ENCODE results near the gene MRPL12.
"Not testable (repeated sequence)": the region's sequence is repeated elsewhere in the genome, so short reads cannot be mapped to it uniquely, and the experiment has no call there.

MRPL12 gene

GRCh38 chr17:81722184-81723120, 19.3 kb downstream of the MRPL12 start:
- no peak for DNase-seq (ENCODE audit: low spot score in 2 of 2)
- Histone ChIP-seq H3K4me3 (no peak overlapping the region), H3K27me3 (ENCODE audit: low read depth) (no peaks in the 10 kb centered on the region), H3K9me3 (no peaks in the 10 kb centered on the region), H3K36me3 (replicated peaks) (peaks cover 17% of the 10 kb centered on the region), H3K4me1 (no peaks in the 10 kb centered on the region)
- in situ Hi-C loops (cut with MboI; ENCODE audit: low sequenced_read_pairs): no loop called here

GRCh38 chr17:81723651-81724209, 20.6 kb downstream of the MRPL12 start:
- H3K27me3 ChIP-seq (ENCODE audit: low read depth): no peaks in the 10 kb centered on the region
- no peak overlapping the region for H3K4me3 ChIP-seq
- no peaks in the 10 kb centered on the region for H3K4me1 ChIP-seq
- peaks cover 5% of the 10 kb centered on the region; the same call in 1 of the 2 replicates for H3K36me3 ChIP-seq (replicated peaks)
- H3K9me3 ChIP-seq: no peaks in the 10 kb centered on the region
- no peak for DNase-seq (ENCODE audit: low spot score in 2 of 2)
- in situ Hi-C loops (cut with MboI; ENCODE audit: low sequenced_read_pairs): no loop called here

DNA sequence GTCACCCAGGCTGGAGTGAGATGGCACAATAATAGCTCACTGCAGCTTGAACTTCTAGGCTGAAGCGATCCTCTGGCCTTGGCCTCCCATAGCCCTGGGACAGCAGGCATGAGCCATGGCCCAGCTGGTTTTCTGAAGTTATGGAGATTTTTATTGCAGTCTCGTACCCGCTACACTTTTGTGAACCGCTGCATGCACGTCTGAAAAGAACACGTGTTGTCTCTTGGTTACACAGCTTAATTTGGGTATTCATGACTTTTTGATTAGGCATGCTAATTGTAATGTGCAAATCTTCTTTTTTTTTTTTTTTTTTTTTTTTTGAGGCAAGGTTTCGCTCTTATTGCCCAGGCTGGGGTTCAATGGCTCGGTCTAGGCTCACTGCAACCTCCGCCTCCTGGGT, 22.3 kb downstream of the MRPL12 start:
- Histone ChIP-seq H3K27me3 (ENCODE audit: low read depth) (no peaks in the 10 kb centered on the region), H3K4me1 (no peaks in the 10 kb centered on the region), H3K36me3 (replicated peaks) (no peaks in the 10 kb centered on the region), H3K4me3 (no peak overlapping the region), H3K9me3 (no peaks in the 10 kb centered on the region)
- DNase-seq (ENCODE audit: low spot score in 2 of 2): no peak
- in situ Hi-C loops (cut with MboI; ENCODE audit: low sequenced_read_pairs): no loop called here

- DNase-seq (ENCODE audit: low spot score in 2 of 2): no peak
- H3K9me3 ChIP-seq: no peaks in the 10 kb centered on the region
- in situ Hi-C loops (cut with MboI; ENCODE audit: low sequenced_read_pairs): no loop called here
Measured at GRCh38 chr17:81726004-81726403, 22.8 kb downstream of the MRPL12 start.

GRCh38 chr17:81727324-81728031, 24.3 kb downstream of the MRPL12 start:
- Histone ChIP-seq H3K36me3 (replicated peaks) (no peaks in the 10 kb centered on the region), H3K4me1 (peaks cover 4% of the 10 kb centered on the region), H3K27me3 (ENCODE audit: low read depth) (no peaks in the 10 kb centered on the region), H3K4me3 (no peak overlapping the region), H3K9me3 (no peaks in the 10 kb centered on the region)
- DNase-seq (ENCODE audit: low spot score in 2 of 2): no peak
- in situ Hi-C loops (cut with MboI; ENCODE audit: low sequenced_read_pairs): no loop called here

More at GRCh38 chr17:81726004-81726403, 22.8 kb downstream of the MRPL12 start:
- no peaks in the 10 kb centered on the region for H3K36me3 ChIP-seq (replicated peaks)
- H3K27me3 ChIP-seq (ENCODE audit: low read depth): no peaks in the 10 kb centered on the region
- no peaks in the 10 kb centered on the region for H3K4me1 ChIP-seq
- H3K4me3 ChIP-seq: no peak overlapping the region

DNA sequence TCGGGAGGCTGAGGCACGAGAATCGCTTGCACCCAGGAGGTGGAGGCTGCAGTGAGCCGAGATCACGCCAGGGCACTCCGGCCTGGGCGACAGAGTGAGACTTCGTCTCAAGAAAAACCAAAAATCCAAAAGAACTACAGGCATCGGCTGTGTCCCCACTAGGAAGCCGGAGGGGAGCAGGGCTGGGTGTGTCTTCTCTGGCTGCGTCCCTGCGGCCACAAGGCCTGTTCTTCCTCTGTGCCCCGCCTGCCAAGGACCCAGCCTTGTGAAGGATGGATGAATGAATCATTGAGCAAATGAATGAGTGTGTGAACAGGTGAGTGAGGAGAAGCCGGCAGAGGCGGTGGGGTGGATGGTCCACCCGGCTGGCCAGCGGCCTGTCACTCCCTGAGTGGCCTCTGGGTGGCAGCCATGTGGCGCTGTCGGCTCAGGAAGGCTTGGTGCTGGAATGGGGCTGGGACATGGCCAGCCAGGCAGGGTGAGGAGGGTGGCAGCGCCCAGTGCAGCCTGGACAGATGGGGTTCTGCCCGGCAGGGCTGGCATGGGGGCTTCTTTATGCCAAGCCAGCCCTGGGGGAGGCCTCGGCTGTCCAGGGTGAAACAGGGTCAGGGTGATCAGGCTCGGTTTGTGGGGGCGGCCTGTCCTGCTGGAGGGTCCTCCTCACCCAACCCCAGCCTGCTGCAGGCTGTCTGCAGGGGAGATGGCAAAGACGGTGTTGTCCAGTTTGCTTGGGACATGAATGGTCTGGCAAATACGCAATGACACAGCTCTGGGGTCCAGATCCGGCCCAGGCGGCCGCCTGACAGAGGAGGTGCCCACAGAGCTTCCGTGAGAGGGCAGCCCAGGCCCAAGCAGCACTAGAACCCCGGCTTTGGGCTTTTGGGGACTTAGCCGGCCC, 30.6 kb downstream of the MRPL12 start:
- Histone ChIP-seq H3K27me3 (ENCODE audit: low read depth) (peaks cover 9% of the 10 kb centered on the region), H3K4me1 (peaks cover 6% of the 10 kb centered on the region), H3K36me3 (replicated peaks) (no peaks in the 10 kb centered on the region), H3K4me3 (no peak overlapping the region), H3K9me3 (no peaks in the 10 kb centered on the region)
- peak; percentile 64 to 86 for DNase-seq (ENCODE audit: low spot score in 2 of 2)
- in situ Hi-C loops (cut with MboI; ENCODE audit: low sequenced_read_pairs): no loop called here

GRCh38 chr17:81734405-81735263, 31.5 kb downstream of the MRPL12 start:
- no peaks in the 10 kb centered on the region for H3K9me3 ChIP-seq
- no peak for DNase-seq (ENCODE audit: low spot score in 2 of 2)
- in situ Hi-C loops (cut with MboI; ENCODE audit: low sequenced_read_pairs): no loop called here
- no peaks in the 10 kb centered on the region for H3K36me3 ChIP-seq (replicated peaks)
- H3K4me3 ChIP-seq: no peak overlapping the region
- peaks cover 6% of the 10 kb centered on the region for H3K4me1 ChIP-seq
- H3K27me3 ChIP-seq (ENCODE audit: low read depth): peaks cover 9% of the 10 kb centered on the region

- Histone ChIP-seq H3K27me3 (ENCODE audit: low read depth) (peaks cover 9% of the 10 kb centered on the region), H3K9me3 (no peaks in the 10 kb centered on the region), H3K4me3 (no peak overlapping the region), H3K36me3 (replicated peaks) (no peaks in the 10 kb centered on the region), H3K4me1 (peaks cover 6% of the 10 kb centered on the region)
- in situ Hi-C loops (cut with MboI; ENCODE audit: low sequenced_read_pairs): no loop called here
- DNase-seq (ENCODE audit: low spot score in 2 of 2): no peak
Measured at GRCh38 chr17:81735264-81736102, 32.3 kb downstream of the MRPL12 start.

DNA sequence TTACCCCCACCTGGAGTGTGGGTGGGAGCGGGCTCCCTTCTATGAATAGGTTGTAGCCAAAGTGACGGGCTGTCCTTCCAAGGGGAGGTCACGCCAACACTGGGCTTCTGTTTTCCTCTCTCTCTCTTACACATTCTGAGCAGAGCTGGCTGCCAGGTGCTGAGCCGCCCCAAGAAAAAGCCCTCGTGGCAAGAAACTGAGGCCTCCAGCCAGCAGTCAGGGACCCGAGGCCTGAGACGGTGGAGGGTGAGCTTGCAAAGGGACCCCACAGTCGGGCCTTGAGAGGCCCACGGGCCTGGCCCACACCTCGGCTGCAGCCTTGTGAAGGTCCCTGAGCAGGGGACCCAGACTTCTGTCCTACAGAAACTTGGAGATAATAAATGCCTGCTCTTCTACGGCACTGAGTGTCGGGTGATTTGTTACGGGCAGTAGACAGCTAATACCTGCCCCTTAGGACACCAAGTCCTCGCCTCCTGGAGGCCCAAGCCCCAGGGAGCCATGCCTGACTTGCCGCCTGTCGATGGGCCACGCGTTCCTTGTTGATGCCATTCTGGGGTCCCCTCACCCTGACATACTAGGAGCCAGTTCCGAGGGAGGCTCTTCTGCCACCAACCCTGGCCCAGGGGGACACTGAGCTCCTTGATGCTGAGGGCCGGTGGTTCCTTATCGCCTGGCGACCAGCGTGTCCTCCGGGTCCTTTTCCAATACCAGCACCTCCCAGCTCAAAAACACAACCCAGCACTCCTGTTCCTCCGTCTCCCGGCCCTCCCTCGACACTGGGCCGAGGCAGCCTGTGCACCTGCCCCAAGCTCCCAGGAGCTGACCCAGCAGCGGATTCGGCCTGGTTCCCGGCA, 35.0 kb downstream of the MRPL12 start:
- H3K4me3 ChIP-seq: no peak overlapping the region
- peaks cover 9% of the 10 kb centered on the region for H3K27me3 ChIP-seq (ENCODE audit: low read depth)
- peaks cover 2% of the 10 kb centered on the region; the same call in 1 of the 2 replicates for H3K4me1 ChIP-seq
- no peaks in the 10 kb centered on the region for H3K36me3 ChIP-seq (replicated peaks)
- H3K9me3 ChIP-seq: no peaks in the 10 kb centered on the region
- no peak for DNase-seq (ENCODE audit: low spot score in 2 of 2)
- in situ Hi-C loops (cut with MboI; ENCODE audit: low sequenced_read_pairs): no loop called here

DNA sequence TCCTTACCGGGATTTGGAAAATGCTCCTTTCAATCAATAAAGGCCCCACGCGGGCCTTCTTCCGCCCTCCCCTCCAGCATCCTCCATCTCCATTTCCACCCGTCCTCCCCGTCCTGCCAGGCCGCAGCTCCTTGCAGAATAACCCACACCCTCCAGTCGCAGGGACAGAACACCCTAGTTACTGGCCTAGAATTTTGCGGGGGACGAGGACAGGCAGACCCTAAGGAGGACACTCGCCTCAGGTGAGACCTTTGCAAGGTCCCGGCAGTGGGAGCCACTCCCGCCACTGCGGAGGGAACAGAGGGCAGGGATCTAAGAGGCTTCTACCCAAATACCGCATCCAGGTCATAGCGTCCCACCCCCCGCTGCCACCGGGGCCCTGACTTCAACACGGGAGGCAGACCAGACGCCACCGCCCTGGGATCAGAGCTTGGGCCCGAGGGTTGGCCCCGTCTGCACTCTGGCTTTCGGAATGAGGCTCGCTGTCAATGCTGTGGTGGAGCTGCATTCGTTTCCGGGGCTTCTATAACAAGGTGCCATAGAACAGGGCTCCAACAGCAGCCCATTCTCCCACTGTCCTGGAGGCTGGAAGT, 35.7 kb downstream of the MRPL12 start:
- H3K36me3 ChIP-seq (replicated peaks): no peaks in the 10 kb centered on the region
- H3K9me3 ChIP-seq: no peaks in the 10 kb centered on the region
- H3K4me3 ChIP-seq: no peak overlapping the region
- DNase-seq (ENCODE audit: low spot score in 2 of 2): no peak
- in situ Hi-C loops (cut with MboI; ENCODE audit: low sequenced_read_pairs): no loop called here
- no peaks in the 10 kb centered on the region for H3K4me1 ChIP-seq
- peaks cover 5% of the 10 kb centered on the region for H3K27me3 ChIP-seq (ENCODE audit: low read depth)

DNA sequence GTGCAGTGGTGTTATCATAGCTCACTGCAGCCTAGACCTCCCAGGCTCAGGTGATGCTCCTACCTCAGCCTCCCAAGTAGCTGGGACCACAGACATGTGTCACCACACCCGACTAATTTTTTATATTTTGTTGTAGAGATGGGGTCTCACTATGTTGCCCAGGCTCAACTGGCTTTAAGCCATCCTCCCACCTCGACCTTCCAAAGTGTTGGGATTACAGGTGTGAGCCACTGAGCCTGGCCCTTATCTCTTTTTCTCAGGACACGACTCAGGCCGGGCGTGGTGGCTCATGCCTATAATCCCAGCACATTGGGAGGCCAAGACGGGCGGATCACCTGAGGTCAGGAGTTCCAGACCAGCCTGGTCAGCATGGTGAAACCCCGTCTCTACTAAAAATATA, 36.4 kb downstream of the MRPL12 start:
- H3K36me3 ChIP-seq (replicated peaks); H3K4me3 ChIP-seq; H3K27me3 ChIP-seq (ENCODE audit: low read depth); in situ Hi-C loops (cut with MboI; ENCODE audit: low sequenced_read_pairs); H3K9me3 ChIP-seq; DNase-seq (ENCODE audit: low spot score in 2 of 2); H3K4me1 ChIP-seq: not testable (repeated sequence)
